Epidermal melanocyte (primary cell): ENCODE results near the gene IFITM10.
"Not testable (repeated sequence)": the region's sequence is repeated elsewhere in the genome, so short reads cannot be mapped to it uniquely, and the experiment has no call there.

Experiments
- DNase-seq: peaks from one replicate; pipeline ENCODE4 v3.0.0; 2011; ENCODE audit warnings: low spot score; ENCODE audit not compliant: insufficient read length

IFITM10 gene

GRCh38 chr11:1778141-1778911, 27.9 kb upstream of the IFITM10 start:
- no peak for DNase-seq

GRCh38 chr11:1777737-1778136, 27.3 kb upstream of the IFITM10 start:
- no peak for DNase-seq

GRCh38 chr11:1776944-1777715, 26.7 kb upstream of the IFITM10 start:
- no peak for DNase-seq

- no peak for DNase-seq
Measured at GRCh38 chr11:1776331-1776851, 26.0 kb upstream of the IFITM10 start.

- no peak for DNase-seq
Measured at GRCh38 chr11:1774886-1775285, 24.5 kb upstream of the IFITM10 start.

GRCh38 chr11:1773994-1774550, 23.7 kb upstream of the IFITM10 start:
- DNase-seq = no peak

GRCh38 chr11:1773131-1773993, 23.0 kb upstream of the IFITM10 start:
- no peak for DNase-seq

GRCh38 chr11:1772270-1773130, 22.1 kb upstream of the IFITM10 start:
- peak; percentile 82 for DNase-seq

- no peak for DNase-seq
Measured at GRCh38 chr11:1771700-1772099, 21.3 kb upstream of the IFITM10 start.

GRCh38 chr11:1771273-1771672, 20.9 kb upstream of the IFITM10 start:
- DNase-seq = no peak

GRCh38 chr11:1770528-1770927, 20.1 kb upstream of the IFITM10 start:
- no peak for DNase-seq

GRCh38 chr11:1770061-1770460, 19.7 kb upstream of the IFITM10 start:
- no peak for DNase-seq

GRCh38 chr11:1769304-1769936, 19.0 kb upstream of the IFITM10 start:
- not testable (repeated sequence) for DNase-seq

GRCh38 chr11:1768141-1768469, 17.7 kb upstream of the IFITM10 start:
- no peak for DNase-seq

- no peak for DNase-seq
Measured at GRCh38 chr11:1767399-1768140, 17.2 kb upstream of the IFITM10 start.

- DNase-seq = no peak
Measured at GRCh38 chr11:1766719-1767398, 16.5 kb upstream of the IFITM10 start.

GRCh38 chr11:1765871-1766718, 15.7 kb upstream of the IFITM10 start:
- DNase-seq = no peak
